HG02678 (cell line): ENCODE results near the gene AKT3.

Source experiments
- ATAC-seq: cut with Tn5 transposase; IDR thresholded peaks from one replicate; pipeline ENCODE4 v1.9.1; 2021; ENCODE audit warnings: mild to moderate bottlenecking, moderate library complexity; ENCODE audit not compliant: unreplicated experiment

AKT3 gene

GRCh38 chr1:243621973-243622372 is 228.1 kb downstream of the AKT3 start:
- ATAC-seq, result no peak

GRCh38 chr1:243620096-243620495 is 229.9 kb downstream of the AKT3 start:
- no peak for ATAC-seq

GRCh38 chr1:243609698-243610097 is 240.3 kb downstream of the AKT3 start:
- no peak for ATAC-seq

GRCh38 chr1:243605604-243606003 is 244.4 kb downstream of the AKT3 start:
- ATAC-seq, result no peak

- no peak for ATAC-seq
Measured at GRCh38 chr1:243601720-243602119, 248.3 kb downstream of the AKT3 start.

GRCh38 chr1:243598433-243598832 is 251.6 kb downstream of the AKT3 start:
- peak; percentile 30 for ATAC-seq

- no peak for ATAC-seq
Measured at GRCh38 chr1:243597383-243597782, 252.7 kb downstream of the AKT3 start.

- peak; percentile 98 for ATAC-seq
Measured at GRCh38 chr1:243596431-243597062, 253.5 kb downstream of the AKT3 start.

- ATAC-seq, result no peak
Measured at GRCh38 chr1:243595527-243596210, 254.4 kb downstream of the AKT3 start.

GRCh38 chr1:243594455-243594854 is 255.6 kb downstream of the AKT3 start:
- ATAC-seq, result no peak

- ATAC-seq, result peak; percentile 79
Measured at GRCh38 chr1:243589286-243589685, 260.8 kb downstream of the AKT3 start.

- peak; percentile 87 for ATAC-seq
Measured at GRCh38 chr1:243587823-243588560, 262.1 kb downstream of the AKT3 start.

GRCh38 chr1:243587285-243587684 is 262.8 kb downstream of the AKT3 start:
- ATAC-seq, result no peak

- no peak for ATAC-seq
Measured at GRCh38 chr1:243585982-243586381, 264.1 kb downstream of the AKT3 start.

- ATAC-seq, result no peak
Measured at GRCh38 chr1:243582326-243582725, 267.7 kb downstream of the AKT3 start.

- ATAC-seq, result no peak
Measured at GRCh38 chr1:243580984-243581383, 269.1 kb downstream of the AKT3 start.

GRCh38 chr1:243580072-243580471 is 270.0 kb downstream of the AKT3 start:
- no peak for ATAC-seq

GRCh38 chr1:243575070-243575469 is 275.0 kb downstream of the AKT3 start:
- ATAC-seq, result no peak

- ATAC-seq, result no peak
Measured at GRCh38 chr1:243572940-243573339, 277.1 kb downstream of the AKT3 start.

- no peak for ATAC-seq
Measured at GRCh38 chr1:243568793-243569192, 281.2 kb downstream of the AKT3 start.

GRCh38 chr1:243564814-243565213 is 285.2 kb downstream of the AKT3 start:
- ATAC-seq, result no peak

- no peak for ATAC-seq
Measured at GRCh38 chr1:243563732-243564131, 286.3 kb downstream of the AKT3 start.
